H1 (cell line): ENCODE measurements around the gene UBE4B. TPM values are rescaled to one million over a fixed set of nuclear protein-coding genes. Genes with fewer than 3 reads are reported as not detected.

Experiments used
- CTCF ChIA-PET: fragments of 300-600 bp; sonication (Branson Sonifier 250); formaldehyde crosslinking; loops from one replicate; lab custom pipeline; 2021; ENCODE audit not compliant: partially characterized antibody; lab: Charles Lee
- POLR2A ChIA-PET: fragments of 300-600 bp; sonication (Branson Sonifier 250); formaldehyde crosslinking; loops from one replicate; lab custom pipeline; 2021; ENCODE audit warnings: inconsistent platforms; ENCODE audit not compliant: partially characterized antibody; lab: Charles Lee
- DNase-seq, 2 experiments: peaks; one replicate each; pipeline versions ENCODE4 v3.0.0 to v3.0.0-alpha.2; 2010 to 2022; ENCODE audit warnings: low spot score in 2 of 2, low read depth in 1 of 2, mixed read lengths in 1 of 2
- FAIRE-seq: peaks from 2 replicates; lab custom pipeline; 2011; peaks lifted over from hg19 to GRCh38; lab: Jason Lieb, UNC
- H2AFZ ChIP-seq: 2 replicates; pipeline ENCODE4 v1.8.1; 2012; ENCODE audit warnings: low read length, inconsistent platforms
- H2AK5ac ChIP-seq: 2 replicates; pipeline ENCODE4 v1.6.1; 2013; ENCODE audit warnings: low read depth, low read length
- H2BK120ac ChIP-seq: replicated peaks from 2 replicates; pipeline ENCODE3; 2013; ENCODE audit warnings: low read depth, low read length, inconsistent platforms
- H2BK12ac ChIP-seq: 2 replicates; pipeline ENCODE4 v1.6.1; 2013; ENCODE audit warnings: low read depth, low read length
- H2BK15ac ChIP-seq: 2 replicates; pipeline ENCODE4 v1.6.1; 2013; ENCODE audit warnings: low read length
- H2BK20ac ChIP-seq: 2 replicates; pipeline ENCODE4 v1.6.1; 2013; ENCODE audit warnings: low read length
- H2BK5ac ChIP-seq: 2 replicates; pipeline ENCODE4 v1.6.1; 2013; ENCODE audit warnings: low read depth, low read length
- H3K14ac ChIP-seq: 2 replicates; pipeline ENCODE4 v1.6.1; 2013; ENCODE audit warnings: inconsistent platforms; ENCODE audit not compliant: insufficient read length
- H3K18ac ChIP-seq: 2 replicates; pipeline ENCODE4 v1.6.1; 2013; ENCODE audit warnings: low read length; ENCODE audit errors: extremely low read depth
- H3K23ac ChIP-seq: 2 replicates; pipeline ENCODE4 v1.6.1; 2013; ENCODE audit warnings: inconsistent platforms; ENCODE audit not compliant: insufficient read length
- H3K23me2 ChIP-seq: 2 replicates; pipeline ENCODE4 v1.6.1; 2013; ENCODE audit warnings: low read depth, low read length
- H3K27ac ChIP-seq: 2 replicates; pipeline ENCODE4 v1.6.1; 2011; ENCODE audit warnings: low read depth, low read length, inconsistent platforms
- H3K27me3 ChIP-seq, 4 experiments: replicated peaks in 1 of 4; 1 replicate in 1 of 4; 2 replicates in 3 of 4; pipeline versions ENCODE4 v1.6.1 to v1.8.1; 2011 to 2013; ENCODE audit warnings: low read length in 3 of 4, mild to moderate bottlenecking in 3 of 4, inconsistent platforms in 2 of 4, mixed read lengths in 2 of 4, moderate library complexity in 1 of 4; ENCODE audit not compliant: control insufficient read depth in 3 of 4, insufficient read depth in 3 of 4; ENCODE audit errors: extremely low read depth in 1 of 4
- H3K36me3 ChIP-seq, 4 experiments: 2 replicates each; pipeline versions ENCODE4 v1.6.1 to v1.8.1; 2011 to 2013; ENCODE audit warnings: mild to moderate bottlenecking in 4 of 4, low read length in 3 of 4, moderate library complexity in 2 of 4, control low read depth in 1 of 4, inconsistent platforms in 1 of 4; ENCODE audit not compliant: insufficient read depth in 4 of 4, control insufficient read depth in 2 of 4
- H3K4ac ChIP-seq: replicated peaks from 2 replicates; pipeline ENCODE3; 2013; ENCODE audit warnings: low read length, low read depth, mixed read lengths, inconsistent platforms; ENCODE audit not compliant: insufficient read length
- H3K4me1 ChIP-seq, 4 experiments: replicated peaks in 1 of 4; 1 replicate in 1 of 4; 2 replicates in 3 of 4; pipeline versions ENCODE4 v1.6.1 to v1.8.1; 2011 to 2013; ENCODE audit warnings: low read length in 3 of 4, inconsistent platforms in 2 of 4, mixed read lengths in 1 of 4; ENCODE audit not compliant: insufficient read depth in 4 of 4, control insufficient read depth in 3 of 4
- H3K4me2 ChIP-seq, 2 experiments: 2 replicates each; pipeline versions ENCODE4 v1.6.1 to v1.8.1; 2011 to 2013; ENCODE audit warnings: low read depth in 2 of 2, low read length in 2 of 2, control low read depth in 1 of 2, inconsistent platforms in 1 of 2, mild to moderate bottlenecking in 1 of 2; ENCODE audit not compliant: insufficient read depth in 1 of 2
- H3K4me3 ChIP-seq, 4 experiments: fragments of 200-600, 300-600 bp in 1 of 4; sonication (generic), shearing (Covaris generic), sonication (Bioruptor Twin) in 1 of 4; 2 replicates each; pipeline versions ENCODE4 v1.5.1 to v1.8.1; 2011 to 2016; ENCODE audit warnings: low read length in 4 of 4, low read depth in 3 of 4, control low read depth in 2 of 4, inconsistent platforms in 2 of 4, mild to moderate bottlenecking in 2 of 4, mixed read lengths in 1 of 4, moderate library complexity in 1 of 4; ENCODE audit not compliant: insufficient read depth in 2 of 4; ENCODE audit errors: extremely low read depth in 1 of 4
- H3K56ac ChIP-seq: replicated peaks from 2 replicates; pipeline ENCODE3; 2013; ENCODE audit warnings: low read depth, mild to moderate bottlenecking, mixed read lengths, low read length, inconsistent platforms; ENCODE audit not compliant: insufficient read length
- H3K79me1 ChIP-seq: 2 replicates; pipeline ENCODE4 v1.6.1; 2013; ENCODE audit warnings: low read depth, low read length, control low read depth
- H3K79me2 ChIP-seq, 2 experiments: 2 replicates each; pipeline versions ENCODE4 v1.6.1 to v1.8.1; 2012 to 2013; ENCODE audit warnings: low read length in 2 of 2, mild to moderate bottlenecking in 2 of 2, inconsistent platforms in 1 of 2; ENCODE audit not compliant: insufficient read depth in 2 of 2, control insufficient read depth in 1 of 2
- H3K9ac ChIP-seq, 4 experiments: replicated peaks in 1 of 4; 1 replicate in 1 of 4; 2 replicates in 3 of 4; pipeline versions ENCODE4 v1.6.1 to v1.8.1; 2011 to 2013; ENCODE audit warnings: low read depth in 3 of 4, low read length in 3 of 4, control low read depth in 2 of 4, mild to moderate bottlenecking in 2 of 4, moderate library complexity in 2 of 4, inconsistent platforms in 1 of 4; ENCODE audit errors: extremely low read depth in 1 of 4
- H3K9me3 ChIP-seq, 2 experiments: 2 replicates each; pipeline versions ENCODE4 v1.6.1 to v1.8.1; 2012 to 2013; ENCODE audit warnings: mild to moderate bottlenecking in 2 of 2, moderate library complexity in 2 of 2, control low read depth in 1 of 2, inconsistent platforms in 1 of 2, low read depth in 1 of 2, low read length in 1 of 2, mixed read lengths in 1 of 2; ENCODE audit not compliant: insufficient read depth in 2 of 2
- H4K20me1 ChIP-seq, 2 experiments: replicated peaks in 1 of 2; 2 replicates each; pipeline versions ENCODE3 to v1.8.1; 2011 to 2013; ENCODE audit warnings: inconsistent platforms in 2 of 2, low read length in 2 of 2, mild to moderate bottlenecking in 1 of 2; ENCODE audit not compliant: insufficient read depth in 2 of 2, control insufficient read depth in 1 of 2
- H4K5ac ChIP-seq: 2 replicates; pipeline ENCODE4 v1.6.1; 2013; ENCODE audit warnings: low read length, low read depth, mixed read lengths, inconsistent platforms; ENCODE audit not compliant: insufficient read length
- H4K8ac ChIP-seq: 2 replicates; pipeline ENCODE4 v1.8.0; 2013; ENCODE audit warnings: mild to moderate bottlenecking, moderate library complexity, low read length, inconsistent platforms; ENCODE audit not compliant: insufficient read depth; ENCODE audit errors: extremely low read depth
- H4K91ac ChIP-seq: replicated peaks from 2 replicates; pipeline ENCODE3; 2013; ENCODE audit warnings: low read length, mixed read lengths, inconsistent platforms; ENCODE audit not compliant: insufficient read length
- EP300 ChIP-seq, 2 experiments: IDR thresholded peaks; 1 replicate in 1 of 2; 2 replicates in 1 of 2; pipeline ENCODE4 v1.6.1; 2011 to 2012; ENCODE audit warnings: low read depth in 2 of 2, low read length in 2 of 2, mild to moderate bottlenecking in 2 of 2, borderline replicate concordance in 1 of 2, inconsistent platforms in 1 of 2, moderate library complexity in 1 of 2
- GTF2F1 ChIP-seq: IDR thresholded peaks from 2 replicates; pipeline ENCODE4 v1.6.1; 2012; ENCODE audit warnings: low read depth, low read length, improper control_type of control experiment, borderline replicate concordance
- HDAC2 ChIP-seq, 2 experiments: fragments of 300-600 bp in 1 of 2; sonication (generic) in 1 of 2; IDR thresholded peaks; 2 replicates each; pipeline ENCODE4 v1.6.1; 2011 to 2012; ENCODE audit warnings: low read depth in 2 of 2, low read length in 2 of 2, mild to moderate bottlenecking in 2 of 2, moderate library complexity in 2 of 2, borderline replicate concordance in 1 of 2, inconsistent platforms in 1 of 2
- HDAC6 ChIP-seq: IDR thresholded peaks from one replicate; pipeline ENCODE4 v1.7.1; 2012; ENCODE audit warnings: low read depth, mild to moderate bottlenecking, inconsistent platforms, low read length, moderate library complexity
- JUN ChIP-seq: IDR thresholded peaks from 2 replicates; pipeline ENCODE4 v1.6.1; 2011; ENCODE audit warnings: low read depth, mild to moderate bottlenecking, improper control_type of control experiment, low read length
- JUND ChIP-seq: IDR thresholded peaks from 2 replicates; pipeline ENCODE4 v1.6.1; 2011; ENCODE audit warnings: mild to moderate bottlenecking, improper control_type of control experiment, low read length
- MAFK ChIP-seq: IDR thresholded peaks from 2 replicates; pipeline ENCODE4 v1.6.1; 2012; ENCODE audit warnings: low read depth, mild to moderate bottlenecking, improper control_type of control experiment, low read length
- NANOG ChIP-seq: IDR thresholded peaks from 2 replicates; pipeline ENCODE4 v1.6.1; 2011; ENCODE audit warnings: low read length, low read depth, mild to moderate bottlenecking, inconsistent platforms; ENCODE audit not compliant: insufficient read depth, poor library complexity, severe bottlenecking
- NRF1 ChIP-seq: IDR thresholded peaks from 2 replicates; pipeline ENCODE4 v1.6.1; 2011; ENCODE audit warnings: mild to moderate bottlenecking, low read depth, low read length, improper control_type of control experiment
- POLR2A ChIP-seq, 2 experiments: IDR thresholded peaks; 1 replicate in 1 of 2; 2 replicates in 1 of 2; pipeline ENCODE4 v1.6.1; 2011; ENCODE audit warnings: low read depth in 2 of 2, low read length in 2 of 2, mild to moderate bottlenecking in 2 of 2; ENCODE audit errors: control extremely low read depth in 1 of 2
- SIX5 ChIP-seq: IDR thresholded peaks from 2 replicates; pipeline ENCODE4 v1.6.1; 2011; ENCODE audit warnings: mild to moderate bottlenecking, low read depth, low read length
- SP1 ChIP-seq: IDR thresholded peaks from 2 replicates; pipeline ENCODE4 v1.6.1; 2011; ENCODE audit warnings: low read depth, low read length
- SP4 ChIP-seq: IDR thresholded peaks from 2 replicates; pipeline ENCODE4 v1.6.1; 2012; ENCODE audit warnings: low read length, inconsistent platforms
- WGBS, 2 experiments: shearing (Covaris generic) in 1 of 2; methylation state at CpG; one replicate each; pipeline versions ENCODE4 v1.1.6 to v1.1.7; 2013 to 2015; ENCODE audit warnings: low lambda C conversion rate in 2 of 2, mixed read lengths in 2 of 2, inconsistent platforms in 1 of 2, low coverage in 1 of 2, missing lambda C conversion rate in 1 of 2; ENCODE audit not compliant: insufficient replicate concordance in 2 of 2, insufficient coverage in 1 of 2, insufficient read length in 1 of 2; ENCODE audit errors: extremely low coverage in 1 of 2, missing lambda C conversion rate in 1 of 2; 5-methylcytosine and 5-hydroxymethylcytosine counted together
- polyA plus RNA-seq, 7 experiments: library from polyadenylated mRNA; depleted of rRNA in 3 of 7; stranded (reverse) in 5 of 7; unstranded in 2 of 7; fragments of >200 nt in 5 of 7; fragments of 200-250 nt in 2 of 7; gene quantifications; 1 replicate in 5 of 7; 2 replicates in 1 of 7; 4 replicates in 1 of 7; pipeline versions ENCODE4 v1.2.1 to v1.2.3, GENCODE V29; 2011 to 2013; ENCODE audit warnings: missing spikeins in 2 of 7, mixed read lengths in 2 of 7
- total RNA-seq: library from RNA; stranded (reverse); fragmentation: NEBNext Ultra II Directional; extraction: Animal tissue kit (Norgen Biotek cat#: 25700); gene quantifications from 2 replicates; pipeline ENCODE4 v1.2.1, GENCODE V29; 2021
- TF ChIP-seq, protein P1 (sequence below): IDR thresholded peaks from 2 replicates; pipeline ENCODE4 v1.6.1; 2012; ENCODE audit warnings: low read length, inconsistent platforms

The UBE4B gene
- total and polyA plus RNA-seq, 2 of the 8 experiments (the other 6 are each of a cell fraction or from before 2014, with no cell fraction given), result 24.5 to 90.1 TPM

DNA sequence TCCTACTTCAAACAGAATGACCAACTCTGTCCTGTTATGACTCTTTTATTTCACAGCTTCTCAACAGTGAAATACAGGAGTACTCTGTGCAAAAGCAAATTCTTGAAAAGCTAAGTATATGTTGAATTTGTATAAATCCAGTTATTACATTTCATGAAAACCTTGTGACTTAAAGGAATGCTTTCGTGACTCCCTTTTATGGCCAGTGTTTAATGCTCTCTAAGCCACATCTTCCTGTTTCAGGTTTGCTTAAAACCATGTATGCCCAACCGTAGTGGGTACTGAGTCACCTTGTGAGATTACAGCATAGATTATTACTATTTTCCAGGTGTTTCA, 137.4 kb downstream of the UBE4B start:
- H3K27ac ChIP-seq, result no peak overlapping the region
- H3K4me2 ChIP-seq, result no peak overlapping the region
- no peak overlapping the region for H2BK15ac ChIP-seq
- H2BK20ac ChIP-seq, result no peak overlapping the region
- H4K91ac ChIP-seq, result no peak overlapping the region
- no peaks in the 10 kb centered on the region for H3K27me3 ChIP-seq
- no peak overlapping the region for H3K23ac ChIP-seq
- 92% methylated on average over 2 of the region's 2 CpGs; no CpG with 5 or more reads in 1 of the 2 experiments for WGBS, 2 experiments
- H3K56ac ChIP-seq, result no peak overlapping the region
- no peak overlapping the region for H4K5ac ChIP-seq
- no peaks in the 10 kb centered on the region for H3K79me1 ChIP-seq
- CTCF ChIA-PET, result interaction anchor here (1.4 kb wide), 1 partner anchor 40 kb away, joined by 3 read pairs; no protein-coding TSS in a partner anchor
- no peak for FAIRE-seq
- no peaks in the 10 kb centered on the region for H3K79me2 ChIP-seq
- no peak overlapping the region for H3K4ac ChIP-seq
- no peaks in the 10 kb centered on the region for H3K4me1 ChIP-seq
- 0 out of 4 replicates have a peak, but pooled peaks cover 0 to 2% of the 10 kb centered on the region in 2 experiments for H3K9me3 ChIP-seq
- no peak overlapping the region for H2BK5ac ChIP-seq
- H2BK12ac ChIP-seq, result no peak overlapping the region
- no peak overlapping the region for H4K8ac ChIP-seq
- H3K23me2 ChIP-seq, result no peaks in the 10 kb centered on the region
- H3K18ac ChIP-seq, result no peak overlapping the region
- no peak overlapping the region for H2AK5ac ChIP-seq
- no peak overlapping the region for H2BK120ac ChIP-seq
- H2AFZ ChIP-seq, result no peak overlapping the region
- no peak overlapping the region for H3K4me3 ChIP-seq
- no peaks in the 10 kb centered on the region for H4K20me1 ChIP-seq
- H3K14ac ChIP-seq, result peak overlapping the region; percentile 31
- DNase-seq, result no peak
- POLR2A ChIA-PET, result no interaction called here
- no peak overlapping the region for H3K9ac ChIP-seq
- H3K36me3 ChIP-seq, result peaks cover 14 to 38% (median 30%) of the 10 kb centered on the region in 4 experiments
- TF ChIP-seq HDAC2 (IDR thresholded peaks at IDR 0.05; ENCODE audit: borderline replicate concordance in 1 of 2, low read depth in 2 of 2, low read length in 2 of 2) (no peak), JUN (no peak), HDAC6 (no peak), NRF1 (no peak), SIX5 (no peak), GTF2F1 (no peak), MAFK (no peak), NANOG (no peak), SP4 (no peak), JUND (no peak), POLR2A (IDR thresholded peaks at IDR 0.05; ENCODE audit: control extremely low read depth in 1 of 2, low read depth in 2 of 2, low read length in 2 of 2) (no peak), EP300 (IDR thresholded peaks at IDR 0.05; ENCODE audit: borderline replicate concordance in 1 of 2, low read depth in 2 of 2, low read length in 2 of 2) (no peak), SP1 (no peak)
- TF ChIP-seq, protein P1, sequence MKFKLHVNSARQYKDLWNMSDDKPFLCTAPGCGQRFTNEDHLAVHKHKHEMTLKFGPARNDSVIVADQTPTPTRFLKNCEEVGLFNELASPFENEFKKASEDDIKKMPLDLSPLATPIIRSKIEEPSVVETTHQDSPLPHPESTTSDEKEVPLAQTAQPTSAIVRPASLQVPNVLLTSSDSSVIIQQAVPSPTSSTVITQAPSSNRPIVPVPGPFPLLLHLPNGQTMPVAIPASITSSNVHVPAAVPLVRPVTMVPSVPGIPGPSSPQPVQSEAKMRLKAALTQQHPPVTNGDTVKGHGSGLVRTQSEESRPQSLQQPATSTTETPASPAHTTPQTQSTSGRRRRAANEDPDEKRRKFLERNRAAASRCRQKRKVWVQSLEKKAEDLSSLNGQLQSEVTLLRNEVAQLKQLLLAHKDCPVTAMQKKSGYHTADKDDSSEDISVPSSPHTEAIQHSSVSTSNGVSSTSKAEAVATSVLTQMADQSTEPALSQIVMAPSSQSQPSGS, result no peak
